Nephron (organoid): ENCODE data around the gene FARP1.

Experiments
- H3K27ac Mint-ChIP-seq, 3 experiments: 2 replicates each; pipeline ENCODE4 v1.8.0; 2020; ENCODE audit warnings: mixed read lengths in 3 of 3, mild to moderate bottlenecking in 2 of 3, moderate library complexity in 1 of 3
- H3K27me3 Mint-ChIP-seq: 2 replicates; pipeline ENCODE4 v1.8.0; 2021; ENCODE audit warnings: low read depth, mild to moderate bottlenecking, moderate library complexity, mixed read lengths
- H3K36me3 Mint-ChIP-seq: 2 replicates; pipeline ENCODE4 v1.8.0; 2020; ENCODE audit warnings: low read depth, mixed read lengths
- H3K4me1 Mint-ChIP-seq: 2 replicates; pipeline ENCODE4 v1.8.0; 2020; ENCODE audit warnings: mixed read lengths
- H3K4me3 Mint-ChIP-seq, 3 experiments: 2 replicates each; pipeline ENCODE4 v1.8.0; 2020; ENCODE audit warnings: mild to moderate bottlenecking in 3 of 3, mixed read lengths in 3 of 3, moderate library complexity in 2 of 3
- H3K9me3 Mint-ChIP-seq: 2 replicates; pipeline ENCODE4 v1.8.0; 2020; ENCODE audit warnings: mixed read lengths
- TF ChIP-seq, protein P1 (sequence below), 3 experiments: fragments of 200-600 bp; sonication (generic); IDR thresholded peaks; one replicate each; pipeline ENCODE4 v1.5.0; 2021; ENCODE audit warnings: antibody characterized with exemption in 3 of 3; ENCODE audit not compliant: unreplicated experiment in 3 of 3

Gene FARP1

GRCh38 chr13:98428256-98428966 is 285.5 kb downstream of the FARP1 start:
- no peak overlapping the region for H3K4me3 Mint-ChIP-seq
- no peaks in the 10 kb centered on the region for H3K27me3 Mint-ChIP-seq
- peak overlapping the region in 2 of 3 experiments; percentile 7 to 19 for H3K27ac Mint-ChIP-seq
- peaks cover 76% of the 10 kb centered on the region for H3K36me3 Mint-ChIP-seq
- H3K9me3 Mint-ChIP-seq, result no peaks in the 10 kb centered on the region
- TF ChIP-seq, protein P1, sequence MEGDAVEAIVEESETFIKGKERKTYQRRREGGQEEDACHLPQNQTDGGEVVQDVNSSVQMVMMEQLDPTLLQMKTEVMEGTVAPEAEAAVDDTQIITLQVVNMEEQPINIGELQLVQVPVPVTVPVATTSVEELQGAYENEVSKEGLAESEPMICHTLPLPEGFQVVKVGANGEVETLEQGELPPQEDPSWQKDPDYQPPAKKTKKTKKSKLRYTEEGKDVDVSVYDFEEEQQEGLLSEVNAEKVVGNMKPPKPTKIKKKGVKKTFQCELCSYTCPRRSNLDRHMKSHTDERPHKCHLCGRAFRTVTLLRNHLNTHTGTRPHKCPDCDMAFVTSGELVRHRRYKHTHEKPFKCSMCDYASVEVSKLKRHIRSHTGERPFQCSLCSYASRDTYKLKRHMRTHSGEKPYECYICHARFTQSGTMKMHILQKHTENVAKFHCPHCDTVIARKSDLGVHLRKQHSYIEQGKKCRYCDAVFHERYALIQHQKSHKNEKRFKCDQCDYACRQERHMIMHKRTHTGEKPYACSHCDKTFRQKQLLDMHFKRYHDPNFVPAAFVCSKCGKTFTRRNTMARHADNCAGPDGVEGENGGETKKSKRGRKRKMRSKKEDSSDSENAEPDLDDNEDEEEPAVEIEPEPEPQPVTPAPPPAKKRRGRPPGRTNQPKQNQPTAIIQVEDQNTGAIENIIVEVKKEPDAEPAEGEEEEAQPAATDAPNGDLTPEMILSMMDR (IDR thresholded peaks at IDR 0.05; ENCODE audit: unreplicated experiment in 3 of 3), result no peak
- no peaks in the 10 kb centered on the region for H3K4me1 Mint-ChIP-seq

DNA sequence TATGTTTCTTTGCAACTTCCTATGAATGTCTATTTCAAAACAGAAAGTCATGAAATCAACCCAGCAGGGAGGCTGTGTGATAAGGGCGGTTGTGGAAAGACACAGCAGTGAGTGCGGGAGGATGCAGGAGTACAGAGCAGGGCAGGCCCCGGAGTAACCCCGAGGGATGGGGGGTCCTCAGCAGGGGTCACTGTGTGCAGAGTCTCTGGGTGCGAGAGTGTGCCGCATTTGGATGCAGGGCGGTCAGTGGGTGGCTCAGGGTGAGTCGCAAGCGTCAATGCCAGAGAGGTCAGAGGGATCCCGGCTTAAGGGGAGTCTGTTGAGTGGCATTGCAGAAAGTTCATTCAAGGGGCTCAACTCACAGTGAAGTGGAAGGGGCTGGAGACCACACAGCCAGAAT is 286.2 kb downstream of the FARP1 start:
- no peaks in the 10 kb centered on the region for H3K4me1 Mint-ChIP-seq
- H3K36me3 Mint-ChIP-seq, result peaks cover 70% of the 10 kb centered on the region
- peak overlapping the region in 1 of 3 experiments; percentile 15 for H3K27ac Mint-ChIP-seq
- TF ChIP-seq, protein P1 (IDR thresholded peaks at IDR 0.05; ENCODE audit: unreplicated experiment in 3 of 3), result no peak
- H3K27me3 Mint-ChIP-seq, result no peaks in the 10 kb centered on the region
- no peaks in the 10 kb centered on the region for H3K9me3 Mint-ChIP-seq
- no peak overlapping the region for H3K4me3 Mint-ChIP-seq

GRCh38 chr13:98429531-98429930 is 286.6 kb downstream of the FARP1 start:
- Mint-ChIP-seq H3K4me3 (no peak overlapping the region), H3K9me3 (no peaks in the 10 kb centered on the region), H3K27ac (peak overlapping the region in 1 of 3 experiments; percentile 15), H3K4me1 (no peaks in the 10 kb centered on the region), H3K27me3 (no peaks in the 10 kb centered on the region), H3K36me3 (peaks cover 65% of the 10 kb centered on the region)
- TF ChIP-seq, protein P1 (IDR thresholded peaks at IDR 0.05; ENCODE audit: unreplicated experiment in 3 of 3), result no peak

- Mint-ChIP-seq H3K27me3 (no peaks in the 10 kb centered on the region), H3K36me3 (peaks cover 61% of the 10 kb centered on the region), H3K9me3 (no peaks in the 10 kb centered on the region), H3K4me3 (no peak overlapping the region), H3K4me1 (no peaks in the 10 kb centered on the region), H3K27ac (no peak overlapping the region)
- TF ChIP-seq, protein P1 (IDR thresholded peaks at IDR 0.05; ENCODE audit: unreplicated experiment in 3 of 3), result no peak
Observed at GRCh38 chr13:98429977-98430736, 287.3 kb downstream of the FARP1 start.

DNA sequence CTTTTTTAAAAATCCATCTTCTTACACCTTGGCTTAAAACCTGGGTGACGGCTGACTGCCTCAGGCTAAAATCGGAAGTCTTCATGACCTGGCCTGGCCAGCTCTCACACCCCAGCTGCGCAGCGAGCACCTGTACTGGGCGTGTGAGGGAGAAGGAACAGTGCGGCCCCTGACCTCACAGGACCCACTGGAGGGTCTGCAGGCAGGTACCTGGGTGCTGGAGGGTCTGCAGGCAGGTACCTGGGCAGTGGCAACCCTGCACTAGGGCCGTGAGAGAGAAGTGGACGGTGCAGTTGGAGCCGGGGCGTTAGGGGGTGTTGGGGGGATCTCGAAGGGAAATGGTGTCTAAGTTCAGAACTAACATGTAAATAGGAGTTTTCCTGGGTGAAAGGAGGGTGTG is 289.7 kb downstream of the FARP1 start:
- H3K27ac Mint-ChIP-seq, result no peak overlapping the region
- H3K4me1 Mint-ChIP-seq, result no peaks in the 10 kb centered on the region
- H3K27me3 Mint-ChIP-seq, result no peaks in the 10 kb centered on the region
- no peak overlapping the region for H3K4me3 Mint-ChIP-seq
- H3K36me3 Mint-ChIP-seq, result peaks cover 63% of the 10 kb centered on the region
- H3K9me3 Mint-ChIP-seq, result no peaks in the 10 kb centered on the region
- TF ChIP-seq, protein P1 (IDR thresholded peaks at IDR 0.05; ENCODE audit: unreplicated experiment in 3 of 3), result no peak
